Peyer's patch (tissue), 4 donors: ENCODE data around the gene OSBPL5.

Source experiments
- POLR2A ChIP-seq, 2 donors: fragments of 450-650 bp; IDR thresholded peaks; one replicate each; pipeline ENCODE4 v1.5.1; 2017; ENCODE audit warnings: antibody characterized with exemption in 2 of 2, mild to moderate bottlenecking in 2 of 2, moderate library complexity in 2 of 2
- TF ChIP-seq, protein P1 (sequence below), 6 experiments: fragments of 450-650 bp in 4 of 6; fragments of 200-600 bp in 2 of 6; sonication (generic) in 1 of 6; IDR thresholded peaks; one replicate each; pipeline ENCODE4 v1.5.1; 2017 to 2019; ENCODE audit warnings: antibody characterized with exemption in 6 of 6, mild to moderate bottlenecking in 3 of 6, moderate library complexity in 1 of 6

DNA sequence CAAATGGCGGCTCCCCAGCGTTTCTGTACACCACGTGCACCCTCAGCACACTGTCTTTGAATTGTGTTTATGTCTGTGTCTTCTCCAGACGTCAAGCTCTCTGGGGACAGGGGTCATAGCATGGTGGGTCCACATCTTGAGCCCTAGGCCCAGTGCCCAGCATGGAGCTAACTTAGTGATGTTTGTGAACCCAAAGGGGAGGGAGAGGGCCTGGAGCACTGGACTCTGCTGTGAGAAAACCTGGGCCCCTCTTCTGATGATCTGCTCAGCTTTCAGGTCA lies 49.2 kb upstream of the OSBPL5 start:
- no peak for TF ChIP-seq POLR2A (IDR thresholded peaks at IDR 0.05)
- TF ChIP-seq, protein P1, sequence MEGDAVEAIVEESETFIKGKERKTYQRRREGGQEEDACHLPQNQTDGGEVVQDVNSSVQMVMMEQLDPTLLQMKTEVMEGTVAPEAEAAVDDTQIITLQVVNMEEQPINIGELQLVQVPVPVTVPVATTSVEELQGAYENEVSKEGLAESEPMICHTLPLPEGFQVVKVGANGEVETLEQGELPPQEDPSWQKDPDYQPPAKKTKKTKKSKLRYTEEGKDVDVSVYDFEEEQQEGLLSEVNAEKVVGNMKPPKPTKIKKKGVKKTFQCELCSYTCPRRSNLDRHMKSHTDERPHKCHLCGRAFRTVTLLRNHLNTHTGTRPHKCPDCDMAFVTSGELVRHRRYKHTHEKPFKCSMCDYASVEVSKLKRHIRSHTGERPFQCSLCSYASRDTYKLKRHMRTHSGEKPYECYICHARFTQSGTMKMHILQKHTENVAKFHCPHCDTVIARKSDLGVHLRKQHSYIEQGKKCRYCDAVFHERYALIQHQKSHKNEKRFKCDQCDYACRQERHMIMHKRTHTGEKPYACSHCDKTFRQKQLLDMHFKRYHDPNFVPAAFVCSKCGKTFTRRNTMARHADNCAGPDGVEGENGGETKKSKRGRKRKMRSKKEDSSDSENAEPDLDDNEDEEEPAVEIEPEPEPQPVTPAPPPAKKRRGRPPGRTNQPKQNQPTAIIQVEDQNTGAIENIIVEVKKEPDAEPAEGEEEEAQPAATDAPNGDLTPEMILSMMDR (IDR thresholded peaks at IDR 0.05), result no peak
